Esophagus squamous epithelium (tissue), 4 donors: ENCODE measurements around the gene TPPP.

Experiments used
- POLR2A ChIP-seq, 4 donors: fragments of 450-650 bp; IDR thresholded peaks; one replicate each; pipeline ENCODE4 v1.6.1; 2017; ENCODE audit warnings: antibody characterized with exemption in 4 of 4, mild to moderate bottlenecking in 4 of 4, moderate library complexity in 3 of 4
- TF ChIP-seq, protein P1 (sequence below), 6 experiments: fragments of 450-650 bp in 4 of 6; fragments of 200-600 bp in 2 of 6; sonication (generic) in 2 of 6; IDR thresholded peaks; one replicate each; pipeline ENCODE4 v1.5.1; 2016 to 2019; ENCODE audit warnings: antibody characterized with exemption in 6 of 6, mild to moderate bottlenecking in 4 of 6, moderate library complexity in 4 of 6

DNA sequence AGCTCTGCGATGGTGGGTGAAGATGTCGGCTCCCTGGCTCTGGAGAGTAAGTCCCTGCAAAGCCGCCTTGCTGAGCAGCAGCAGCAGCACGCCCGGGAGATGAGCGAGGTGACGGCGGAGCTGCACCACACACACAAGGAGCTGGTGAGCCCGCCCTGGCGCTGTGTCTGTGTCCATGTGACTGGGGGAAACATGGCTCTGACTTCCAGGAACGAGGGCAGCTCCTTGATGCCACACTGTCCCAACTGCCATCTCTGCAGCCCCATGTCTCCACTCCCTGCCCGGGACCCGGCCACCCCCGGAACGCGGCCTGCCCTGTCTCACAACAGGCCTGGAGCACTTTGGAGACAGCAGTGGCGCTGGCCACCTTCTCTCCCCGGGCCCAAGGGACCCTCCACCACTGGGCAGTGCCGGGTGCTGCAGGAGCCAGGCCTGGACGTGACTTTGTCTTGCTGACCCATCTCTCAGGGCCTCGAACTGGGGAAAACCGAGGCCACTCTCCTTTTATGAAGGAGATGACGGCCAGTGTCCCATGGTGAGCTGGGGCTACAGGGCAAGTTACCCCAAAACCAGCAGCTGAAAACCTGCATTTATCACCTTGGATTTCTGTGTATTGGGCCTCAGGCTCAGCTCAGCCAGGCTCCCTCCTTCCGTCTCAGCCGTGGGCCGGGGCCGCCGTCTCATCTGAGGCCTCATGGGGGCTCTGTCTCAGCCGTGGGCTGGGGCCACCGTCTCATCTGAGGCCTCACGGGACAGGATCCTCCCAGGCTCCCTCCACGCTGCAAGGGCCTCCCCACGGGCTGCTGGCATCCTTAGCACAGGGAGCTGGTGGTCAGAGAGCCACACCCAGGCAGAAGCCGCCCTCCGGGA lies 52.5 kb downstream of the TPPP start:
- TF ChIP-seq, protein P1, sequence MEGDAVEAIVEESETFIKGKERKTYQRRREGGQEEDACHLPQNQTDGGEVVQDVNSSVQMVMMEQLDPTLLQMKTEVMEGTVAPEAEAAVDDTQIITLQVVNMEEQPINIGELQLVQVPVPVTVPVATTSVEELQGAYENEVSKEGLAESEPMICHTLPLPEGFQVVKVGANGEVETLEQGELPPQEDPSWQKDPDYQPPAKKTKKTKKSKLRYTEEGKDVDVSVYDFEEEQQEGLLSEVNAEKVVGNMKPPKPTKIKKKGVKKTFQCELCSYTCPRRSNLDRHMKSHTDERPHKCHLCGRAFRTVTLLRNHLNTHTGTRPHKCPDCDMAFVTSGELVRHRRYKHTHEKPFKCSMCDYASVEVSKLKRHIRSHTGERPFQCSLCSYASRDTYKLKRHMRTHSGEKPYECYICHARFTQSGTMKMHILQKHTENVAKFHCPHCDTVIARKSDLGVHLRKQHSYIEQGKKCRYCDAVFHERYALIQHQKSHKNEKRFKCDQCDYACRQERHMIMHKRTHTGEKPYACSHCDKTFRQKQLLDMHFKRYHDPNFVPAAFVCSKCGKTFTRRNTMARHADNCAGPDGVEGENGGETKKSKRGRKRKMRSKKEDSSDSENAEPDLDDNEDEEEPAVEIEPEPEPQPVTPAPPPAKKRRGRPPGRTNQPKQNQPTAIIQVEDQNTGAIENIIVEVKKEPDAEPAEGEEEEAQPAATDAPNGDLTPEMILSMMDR (IDR thresholded peaks at IDR 0.05) = no peak
- TF ChIP-seq POLR2A (IDR thresholded peaks at IDR 0.05) = no peak
